Peyer's patch (tissue), 4 donors: ENCODE measurements around the gene CCL4L2. TPM values are rescaled to one million over a fixed set of nuclear protein-coding genes. Genes with fewer than 3 reads are reported as not detected.
A peak's percentile ranks its signal among the peaks of the same experiment; 100 is the strongest.
"Not testable (repeated sequence)": the region's sequence is repeated elsewhere in the genome, so short reads cannot be mapped to it uniquely, and the experiment has no call there.

Experiments
- DNase-seq, 3 donors: peaks; one replicate each; pipeline ENCODE4 v3.0.0-alpha.2; 2017 to 2019
- H3K27ac ChIP-seq, 4 donors: fragments of 200-600 bp; sonication (generic); one replicate each; pipeline ENCODE4 v1.5.1; 2016 to 2019
- H3K27me3 ChIP-seq, 2 donors: fragments of 200-600 bp; sonication (generic); one replicate each; pipeline ENCODE4 v1.5.1; 2019
- H3K36me3 ChIP-seq, 3 donors: fragments of 200-600 bp; sonication (generic); one replicate each; pipeline ENCODE4 v1.5.1; 2016 to 2019
- H3K4me1 ChIP-seq, 4 donors: fragments of 200-600 bp; sonication (generic); one replicate each; pipeline ENCODE4 v1.5.1; 2016 to 2019
- H3K4me3 ChIP-seq, 4 donors: fragments of 200-600 bp; sonication (generic); 1 replicate in 3 of 4; 2 replicates in 1 of 4; pipeline ENCODE4 v1.5.1; 2016 to 2019; ENCODE audit warnings: mild to moderate bottlenecking in 1 of 4
- H3K9me3 ChIP-seq, 4 donors: fragments of 200-600 bp; sonication (generic); one replicate each; pipeline ENCODE4 v1.5.1; 2016 to 2019; ENCODE audit warnings: mild to moderate bottlenecking in 1 of 4
- POLR2A ChIP-seq, 2 donors: fragments of 450-650 bp; IDR thresholded peaks; one replicate each; pipeline ENCODE4 v1.5.1; 2017; ENCODE audit warnings: antibody characterized with exemption in 2 of 2, mild to moderate bottlenecking in 2 of 2, moderate library complexity in 2 of 2
- total RNA-seq, 4 donors: library from RNA; depleted of rRNA; stranded (reverse); fragments of >200 nt; gene quantifications; one replicate each; pipeline ENCODE4 v1.1.0, GENCODE V29; 2016
- TF ChIP-seq, protein P1 (sequence below), 6 experiments: fragments of 450-650 bp in 4 of 6; fragments of 200-600 bp in 2 of 6; sonication (generic) in 1 of 6; IDR thresholded peaks; one replicate each; pipeline ENCODE4 v1.5.1; 2017 to 2019; ENCODE audit warnings: antibody characterized with exemption in 6 of 6, mild to moderate bottlenecking in 3 of 6, moderate library complexity in 1 of 6

CCL4L2 gene
- total RNA-seq, 4 donors from 2014 or later: 1.3 to 24.8 TPM; not detected in 2

DNA sequence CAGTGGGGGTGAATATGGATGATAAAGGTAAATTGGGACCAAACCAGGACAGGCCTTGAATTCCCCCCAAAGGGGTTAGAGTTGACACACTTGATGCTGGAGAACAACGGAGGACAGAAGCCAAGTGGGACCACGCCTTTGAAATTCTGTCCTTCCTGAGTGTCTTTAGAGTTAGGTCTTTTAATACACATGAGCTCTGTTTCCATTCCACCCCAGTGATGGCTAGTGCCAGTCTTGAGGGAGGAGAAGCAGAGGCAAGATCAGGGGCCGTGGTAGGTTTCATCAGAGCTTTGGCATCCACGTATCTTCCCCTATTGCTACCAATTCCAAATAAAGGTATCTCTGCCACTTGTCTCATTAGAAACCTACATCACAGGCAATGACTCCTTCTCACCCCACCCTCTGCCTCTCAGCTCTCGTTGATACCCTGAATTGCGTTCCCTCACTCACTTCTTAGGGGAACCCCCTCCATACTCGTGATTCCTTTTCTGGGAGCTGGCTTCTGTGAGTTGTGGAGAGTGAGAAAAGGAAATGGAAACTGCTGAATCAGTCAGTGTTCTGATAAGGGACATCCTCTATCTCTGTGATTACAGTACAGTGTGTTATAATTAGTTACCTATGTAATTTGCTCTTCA, 11.9 kb upstream of the CCL4L2 start:
- H3K36me3 ChIP-seq: no peaks in the 10 kb centered on the region

DNA sequence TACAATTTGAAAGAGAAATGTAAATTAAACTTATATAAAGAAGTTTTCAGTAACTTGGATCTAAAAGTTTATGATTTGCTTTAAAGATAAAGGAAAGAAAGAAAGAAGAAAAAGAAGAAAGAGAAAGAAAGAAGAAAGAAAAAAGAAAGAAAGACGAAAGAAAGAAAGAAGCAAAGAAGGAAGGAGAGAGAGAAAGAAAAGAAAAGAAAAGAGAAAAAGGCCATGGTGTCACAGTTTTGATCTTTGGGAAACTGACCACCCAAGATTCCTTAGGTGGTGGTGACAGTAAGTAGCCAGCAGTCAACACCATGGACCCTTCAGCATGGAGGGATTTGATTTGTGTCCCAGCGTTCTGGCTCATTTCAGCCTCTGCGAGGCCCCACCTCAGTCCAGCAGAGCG, 9.8 kb upstream of the CCL4L2 start:
- not testable (repeated sequence) for H3K4me3 ChIP-seq, DNase-seq, H3K27me3 ChIP-seq, H3K36me3 ChIP-seq, H3K9me3 ChIP-seq, H3K27ac ChIP-seq
- H3K4me1 ChIP-seq: peaks cover 0 to 10% (median 0%) of the 10 kb centered on the region in 4 donors

More for the DNA sequence above, 11.9 kb upstream of the CCL4L2 start:
- DNase-seq: no peak
- H3K4me1 ChIP-seq: peaks cover 0 to 10% (median 0%) of the 10 kb centered on the region in 4 donors
- TF ChIP-seq, protein P1, sequence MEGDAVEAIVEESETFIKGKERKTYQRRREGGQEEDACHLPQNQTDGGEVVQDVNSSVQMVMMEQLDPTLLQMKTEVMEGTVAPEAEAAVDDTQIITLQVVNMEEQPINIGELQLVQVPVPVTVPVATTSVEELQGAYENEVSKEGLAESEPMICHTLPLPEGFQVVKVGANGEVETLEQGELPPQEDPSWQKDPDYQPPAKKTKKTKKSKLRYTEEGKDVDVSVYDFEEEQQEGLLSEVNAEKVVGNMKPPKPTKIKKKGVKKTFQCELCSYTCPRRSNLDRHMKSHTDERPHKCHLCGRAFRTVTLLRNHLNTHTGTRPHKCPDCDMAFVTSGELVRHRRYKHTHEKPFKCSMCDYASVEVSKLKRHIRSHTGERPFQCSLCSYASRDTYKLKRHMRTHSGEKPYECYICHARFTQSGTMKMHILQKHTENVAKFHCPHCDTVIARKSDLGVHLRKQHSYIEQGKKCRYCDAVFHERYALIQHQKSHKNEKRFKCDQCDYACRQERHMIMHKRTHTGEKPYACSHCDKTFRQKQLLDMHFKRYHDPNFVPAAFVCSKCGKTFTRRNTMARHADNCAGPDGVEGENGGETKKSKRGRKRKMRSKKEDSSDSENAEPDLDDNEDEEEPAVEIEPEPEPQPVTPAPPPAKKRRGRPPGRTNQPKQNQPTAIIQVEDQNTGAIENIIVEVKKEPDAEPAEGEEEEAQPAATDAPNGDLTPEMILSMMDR (IDR thresholded peaks at IDR 0.05): no peak
- TF ChIP-seq POLR2A (IDR thresholded peaks at IDR 0.05): no peak
- H3K4me3 ChIP-seq: no peak overlapping the region
- no peaks in the 10 kb centered on the region for H3K27me3 ChIP-seq
- H3K9me3 ChIP-seq: no peaks in the 10 kb centered on the region
- H3K27ac ChIP-seq: peak overlapping the region in 2 of 4 donors; percentile 34 to 43

DNA sequence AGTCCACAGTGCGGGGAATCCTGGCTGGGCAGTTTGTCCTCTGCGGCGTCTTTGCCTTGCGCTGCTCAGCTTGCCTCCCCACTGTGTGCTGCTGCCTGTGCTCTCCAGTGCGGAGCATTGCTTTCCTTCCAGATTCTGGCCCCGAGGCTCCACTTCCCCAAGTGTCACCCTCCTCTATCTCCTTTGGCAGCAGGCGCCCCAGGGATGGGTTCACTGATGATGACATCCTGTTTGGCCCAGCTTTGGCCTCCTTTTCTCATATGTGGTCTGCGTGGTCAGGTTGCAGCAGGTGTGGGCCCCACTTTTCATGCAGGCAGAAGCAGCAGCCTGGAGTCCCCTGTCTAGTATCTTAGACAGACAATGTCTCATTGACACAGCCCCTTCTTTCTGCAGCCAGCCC, 9.4 kb upstream of the CCL4L2 start:
- not testable (repeated sequence) for H3K27me3 ChIP-seq, H3K27ac ChIP-seq, H3K4me3 ChIP-seq, H3K36me3 ChIP-seq, H3K9me3 ChIP-seq
- H3K4me1 ChIP-seq: peaks cover 0 to 10% (median 0%) of the 10 kb centered on the region in 4 donors
- DNase-seq: peak in 2 of 3 donors; percentile 55 to 64

DNA sequence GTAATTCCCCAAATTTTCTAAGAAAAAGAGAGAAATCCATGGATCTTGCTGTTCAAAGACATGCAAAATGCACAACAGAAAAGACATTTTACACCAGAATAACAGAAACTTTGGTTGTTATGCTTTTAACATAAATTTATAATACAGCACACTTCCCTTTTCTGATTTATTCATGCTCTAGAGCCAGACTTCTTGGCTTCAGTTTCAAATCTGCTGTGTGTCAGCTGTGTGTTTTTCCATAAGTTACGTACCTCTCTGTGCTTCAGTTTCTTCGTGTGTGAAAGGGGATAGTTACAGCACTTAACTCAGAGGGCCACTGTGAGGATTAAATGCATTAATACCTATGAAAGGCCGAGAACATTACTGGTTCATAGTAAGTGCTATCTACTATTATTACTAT, 7.5 kb upstream of the CCL4L2 start:
- Histone ChIP-seq H3K9me3 (no peaks in the 10 kb centered on the region), H3K27ac (peak overlapping the region in 2 of 4 donors; percentile 3 to 40), H3K27me3 (no peaks in the 10 kb centered on the region), H3K4me1 (peaks cover 0 to 7% (median 0%) of the 10 kb centered on the region in 4 donors), H3K4me3 (no peak overlapping the region), H3K36me3 (no peaks in the 10 kb centered on the region)
- no peak for TF ChIP-seq POLR2A (IDR thresholded peaks at IDR 0.05)
- no peak for DNase-seq

DNA sequence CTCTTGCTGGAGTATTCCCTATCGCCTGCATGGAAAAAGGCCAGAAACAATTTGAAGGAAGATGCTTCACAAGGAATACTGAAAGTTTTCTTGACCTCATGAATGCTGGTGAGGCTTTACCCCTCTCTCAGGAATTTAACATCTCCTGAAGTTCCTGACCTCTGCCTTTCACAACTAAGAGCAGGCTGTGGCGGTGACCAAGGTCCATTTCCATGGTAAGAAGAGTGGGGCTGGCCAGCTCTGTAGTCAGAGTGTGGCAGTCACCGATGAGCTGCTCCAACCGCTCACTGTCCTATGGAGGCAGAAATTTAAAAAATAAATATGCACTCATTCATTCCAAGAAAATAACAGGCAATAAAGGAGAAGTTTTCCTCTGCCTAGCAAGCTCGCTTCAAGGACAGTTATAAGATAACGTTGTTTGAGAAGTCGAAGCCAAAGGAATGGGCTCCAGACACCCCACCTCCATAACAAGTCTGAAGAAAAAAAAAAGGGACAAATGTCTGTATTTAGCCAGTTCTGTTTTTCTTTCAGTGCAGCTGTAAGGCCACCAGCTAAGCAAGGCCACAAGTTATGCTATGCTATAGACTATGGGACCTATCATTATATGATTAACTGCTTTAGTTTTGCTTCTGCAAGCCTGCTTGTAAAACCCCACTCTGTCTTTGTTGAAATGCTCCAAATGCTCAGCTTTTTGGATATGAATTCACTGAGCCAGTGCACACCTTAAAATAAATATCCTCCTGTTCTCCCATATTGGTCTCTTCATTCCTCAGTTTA, 6.0 kb upstream of the CCL4L2 start:
- no peak for TF ChIP-seq POLR2A (IDR thresholded peaks at IDR 0.05)
- TF ChIP-seq, protein P1 (IDR thresholded peaks at IDR 0.05): no peak
- no peak overlapping the region for H3K27ac ChIP-seq
- DNase-seq: no peak
- no peaks in the 10 kb centered on the region for H3K27me3 ChIP-seq
- no peak overlapping the region for H3K4me3 ChIP-seq
- H3K36me3 ChIP-seq: no peaks in the 10 kb centered on the region
- H3K4me1 ChIP-seq: peaks cover 0 to 7% (median 0%) of the 10 kb centered on the region in 4 donors
- H3K9me3 ChIP-seq: no peaks in the 10 kb centered on the region

DNA sequence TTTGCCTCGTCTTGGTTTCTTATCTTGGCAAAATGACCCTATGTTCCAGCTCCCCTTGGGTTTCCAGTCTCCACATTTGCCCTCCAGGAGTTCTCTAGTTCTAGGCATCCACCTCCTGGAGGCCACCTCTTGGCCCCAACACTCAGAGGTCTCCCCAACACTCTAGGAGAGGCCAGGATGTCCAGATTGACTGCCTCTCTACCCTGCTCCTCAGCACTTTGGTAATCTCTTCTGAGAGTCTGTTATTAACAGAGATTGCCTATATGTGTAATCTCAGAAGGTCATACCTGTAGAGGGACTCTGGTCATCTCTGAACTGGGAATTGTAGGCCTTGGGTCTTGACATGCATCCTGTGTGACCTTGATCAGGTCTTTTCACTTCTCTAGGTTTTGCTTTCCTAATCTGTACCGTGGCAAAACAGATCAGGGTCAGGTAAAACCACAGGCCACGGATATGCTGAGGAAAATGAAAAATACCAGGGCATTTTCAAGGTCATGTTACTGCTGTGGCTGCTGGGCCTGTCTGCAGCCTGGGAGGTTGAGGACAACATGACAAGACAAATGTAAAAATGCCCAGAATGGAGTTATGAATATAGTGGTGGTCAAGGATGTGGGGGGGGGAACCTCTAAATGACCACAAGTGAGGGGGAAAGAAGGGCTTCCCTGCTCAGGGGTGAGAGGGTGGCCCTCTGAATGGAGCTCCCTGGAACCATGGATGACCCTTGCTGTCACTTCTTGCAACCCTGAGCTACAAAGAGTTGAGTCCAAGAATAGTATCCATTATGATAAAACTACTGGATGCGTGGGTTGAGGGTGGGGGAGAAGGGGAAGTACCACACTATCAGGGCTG, 5.0 kb upstream of the CCL4L2 start:
- H3K4me3 ChIP-seq: no peak overlapping the region
- TF ChIP-seq, protein P1 (IDR thresholded peaks at IDR 0.05): no peak
- no peak for TF ChIP-seq POLR2A (IDR thresholded peaks at IDR 0.05)
- peaks cover 0 to 12% (median 0%) of the 10 kb centered on the region in 4 donors for H3K4me1 ChIP-seq
- no peaks in the 10 kb centered on the region for H3K27me3 ChIP-seq
- H3K9me3 ChIP-seq: no peaks in the 10 kb centered on the region
- H3K36me3 ChIP-seq: no peaks in the 10 kb centered on the region
- H3K27ac ChIP-seq: no peak overlapping the region
- DNase-seq: no peak

DNA sequence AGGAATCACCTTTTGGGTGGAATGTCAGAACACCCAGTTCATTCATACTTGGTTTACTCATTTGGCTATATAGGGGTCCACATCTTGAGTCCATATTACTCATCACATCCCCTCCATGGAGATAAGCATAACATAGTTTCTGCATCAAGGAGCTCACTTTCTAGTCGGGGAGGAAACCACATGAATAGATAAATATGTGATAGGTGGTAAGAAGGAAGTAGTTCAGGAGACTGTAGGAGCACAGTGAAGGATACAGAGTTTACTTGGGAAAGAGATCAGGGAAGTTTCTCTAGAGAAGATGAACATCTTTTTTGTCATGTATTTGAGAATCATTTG, 4.4 kb upstream of the CCL4L2 start:
- not testable (repeated sequence) for H3K36me3 ChIP-seq, DNase-seq, H3K9me3 ChIP-seq, H3K27me3 ChIP-seq, H3K27ac ChIP-seq, H3K4me3 ChIP-seq
- peaks cover 0 to 12% (median 0%) of the 10 kb centered on the region in 4 donors for H3K4me1 ChIP-seq

DNA sequence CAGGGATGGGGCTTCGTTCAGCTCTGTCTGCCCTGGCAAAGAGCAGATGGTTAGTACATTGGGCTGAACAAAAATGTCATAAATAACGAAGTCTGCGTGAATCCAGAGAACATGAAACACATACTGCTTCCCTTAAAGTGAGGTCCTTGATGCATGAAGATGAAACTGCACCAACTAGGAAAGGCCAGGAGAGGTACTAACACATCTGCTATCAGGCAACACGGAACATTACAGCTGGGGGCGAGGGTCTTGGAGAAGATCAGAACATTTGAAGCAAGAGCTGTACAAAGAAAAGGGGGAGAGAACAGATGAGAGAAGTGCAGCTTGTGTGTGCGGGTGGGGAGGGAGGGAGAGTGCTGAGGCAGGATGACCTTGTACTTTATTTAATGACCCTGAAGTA, 3.5 kb upstream of the CCL4L2 start:
- H3K27me3 ChIP-seq, H3K27ac ChIP-seq, H3K36me3 ChIP-seq, H3K9me3 ChIP-seq, H3K4me3 ChIP-seq, DNase-seq: not testable (repeated sequence)
- peaks cover 0 to 12% (median 0%) of the 10 kb centered on the region in 4 donors for H3K4me1 ChIP-seq
